Panc1 (cell line): ENCODE data around the gene PTK7.

Experiments
- CTCF ChIP-seq: fragments of 450-650 bp; IDR thresholded peaks from 2 replicates; pipeline ENCODE4 v1.5.1; 2017; ENCODE audit warnings: mild to moderate bottlenecking
- POLR2AphosphoS5 ChIP-seq: IDR thresholded peaks from 2 replicates; pipeline ENCODE4 v1.6.1; 2012; ENCODE audit warnings: mild to moderate bottlenecking, low read depth, low read length, moderate library complexity
- REST ChIP-seq, 2 experiments: IDR thresholded peaks; 2 replicates each; pipeline ENCODE4 v1.6.1; 2011 to 2012; ENCODE audit warnings: low read depth in 2 of 2, control low read depth in 1 of 2, low read length in 1 of 2, mild to moderate bottlenecking in 1 of 2, moderate library complexity in 1 of 2; ENCODE audit not compliant: insufficient read depth in 1 of 2
- SIN3A ChIP-seq: IDR thresholded peaks from 2 replicates; pipeline ENCODE4 v1.6.1; 2012; ENCODE audit warnings: low read depth, mild to moderate bottlenecking, low read length, moderate library complexity, borderline replicate concordance; ENCODE audit not compliant: insufficient read depth
- TCF7L2 ChIP-seq: IDR thresholded peaks from 2 replicates; pipeline ENCODE4 v1.6.1; 2011; ENCODE audit warnings: mild to moderate bottlenecking, low read depth, low read length, inconsistent platforms

GRCh38 chr6:43181621-43181941, 105.5 kb downstream of the PTK7 start:
- TF ChIP-seq CTCF = no peak
- TF ChIP-seq SIN3A = no peak
- TF ChIP-seq REST (IDR thresholded peaks at IDR 0.05; ENCODE audit: insufficient read depth in 1 of 2, low read depth in 2 of 2, low read length in 1 of 2) = no peak
- TF ChIP-seq POLR2AphosphoS5 = no peak
- no peak for TF ChIP-seq TCF7L2
